HepG2 (cell line): Measurements from ENCODE around the gene GAL3ST2.

ENCODE experiments used
- CTCF ChIP-seq: sonication (generic); formaldehyde crosslinking; IDR thresholded peaks from 2 replicates; pipeline ENCODE4 v1.5.0; 2020; ENCODE audit warnings: mild to moderate bottlenecking, missing genetic modification reagents, moderate library complexity
- EP300 ChIP-seq, 3 experiments: sonication (generic) in 1 of 3; formaldehyde crosslinking in 1 of 3; IDR thresholded peaks; 2 replicates each; pipeline versions ENCODE4 v1.5.1 to v1.6.1; 2011 to 2020; ENCODE audit warnings: low read depth in 2 of 3, low read length in 2 of 3, borderline replicate concordance in 1 of 3, improper control_type of control experiment in 1 of 3, mild to moderate bottlenecking in 1 of 3, missing genetic modification reagents in 1 of 3, moderate library complexity in 1 of 3
- EZH2 ChIP-seq: conservative IDR thresholded peaks from 2 replicates; pipeline ENCODE4 v1.6.1; 2012; ENCODE audit warnings: mild to moderate bottlenecking, low read depth, low read length, moderate library complexity
- FOXK2 ChIP-seq: fragments of 450-650 bp; IDR thresholded peaks from 2 replicates; pipeline ENCODE4 v1.6.1; 2016
- GTF2F1 ChIP-seq: fragments of 150-350 bp; IDR thresholded peaks from 2 replicates; pipeline ENCODE4 v1.6.1; 2014; ENCODE audit warnings: low read length
- POLR2A ChIP-seq, 2 experiments: IDR thresholded peaks; 2 replicates each; pipeline ENCODE4 v1.6.1; 2011; ENCODE audit warnings: low read depth in 2 of 2, low read length in 2 of 2, mild to moderate bottlenecking in 1 of 2, moderate library complexity in 1 of 2; ENCODE audit not compliant: insufficient read depth in 1 of 2
- YY1 ChIP-seq: IDR thresholded peaks from 2 replicates; pipeline ENCODE4 v1.6.1; 2011; ENCODE audit warnings: low read length, low read depth, moderate library complexity, mild to moderate bottlenecking; ENCODE audit not compliant: insufficient read depth, insufficient replicate concordance
- ZBTB49 ChIP-seq: sonication (generic); formaldehyde crosslinking; IDR thresholded peaks from 2 replicates; pipeline ENCODE4 v1.4.0; 2020; ENCODE audit warnings: missing genetic modification reagents, borderline replicate concordance
- ZNF253 ChIP-seq: sonication (generic); formaldehyde crosslinking; IDR thresholded peaks from 2 replicates; pipeline ENCODE4 v1.8.0; 2022; ENCODE audit warnings: mild to moderate bottlenecking, missing genetic modification reagents, borderline replicate concordance
- ZNF274 ChIP-seq: sonication (generic); formaldehyde crosslinking; IDR thresholded peaks from 2 replicates; pipeline ENCODE4 v1.5.1; 2020; ENCODE audit warnings: mild to moderate bottlenecking, missing genetic modification reagents

- no peak for TF ChIP-seq ZNF253 (CRISPR knock-in tag)
- TF ChIP-seq YY1, result no peak
- no peak for TF ChIP-seq ZBTB49 (CRISPR knock-in tag)
- no peak for TF ChIP-seq ZNF274 (CRISPR knock-in tag)
- TF ChIP-seq GTF2F1, result no peak
- no peak for TF ChIP-seq EZH2
- TF ChIP-seq CTCF, result no peak
- TF ChIP-seq POLR2A (IDR thresholded peaks at IDR 0.05; ENCODE audit: insufficient read depth in 1 of 2, low read depth in 2 of 2, low read length in 2 of 2), result no peak
- no peak for TF ChIP-seq FOXK2
- TF ChIP-seq EP300 (IDR thresholded peaks at IDR 0.05; ENCODE audit: low read depth in 2 of 2, low read length in 2 of 2), result no peak
- no peak for TF ChIP-seq EP300 (CRISPR knock-in tag; IDR thresholded peaks at IDR 0.05; ENCODE audit: borderline replicate concordance)
These were observed 18.7 kb downstream of the GAL3ST2 start for GRCh38 chr2:241795021-241795999.
